Ramos (cell line): ENCODE results near the gene PIK3R4.

ENCODE experiments used
- in situ Hi-C: fragments of 300-500 bp; cut with MboI; formaldehyde crosslinking; loops from one replicate; pipeline ENCODE4 v1.14.3; 2022; ENCODE audit warnings: low sequenced_read_pairs; ENCODE audit not compliant: unreplicated experiment

PIK3R4 gene

GRCh38 chr3:130746246-130747039 is at the start of gene PIK3R4:
Gene PIK3R4 (minus strand): TSS chr3:130746829. CDS start chr3:130745218, 1,611 bp downstream.
- in situ Hi-C loops: no loop called here

GRCh38 chr3:130795396-130795795 is 48.8 kb upstream of the PIK3R4 start:
- in situ Hi-C loops: no loop called here

- in situ Hi-C loops: no loop called here
Observed at GRCh38 chr3:130792246-130792645, 45.6 kb upstream of the PIK3R4 start.

- in situ Hi-C loops: no loop called here
Observed at GRCh38 chr3:130789782-130790322, 43.2 kb upstream of the PIK3R4 start.

GRCh38 chr3:130787422-130788068 is 40.9 kb upstream of the PIK3R4 start:
- in situ Hi-C loops: no loop called here

GRCh38 chr3:130786306-130786705 is 39.7 kb upstream of the PIK3R4 start:
- in situ Hi-C loops: no loop called here

- in situ Hi-C loops: no loop called here
Observed at GRCh38 chr3:130783629-130784028, 37.0 kb upstream of the PIK3R4 start.

- in situ Hi-C loops: no loop called here
Observed at GRCh38 chr3:130779486-130779885, 32.9 kb upstream of the PIK3R4 start.

- in situ Hi-C loops: no loop called here
Observed at GRCh38 chr3:130779031-130779430, 32.4 kb upstream of the PIK3R4 start.

- in situ Hi-C loops: no loop called here
Observed at GRCh38 chr3:130773366-130773765, 26.7 kb upstream of the PIK3R4 start.

GRCh38 chr3:130772129-130772528 is 25.5 kb upstream of the PIK3R4 start:
- in situ Hi-C loops: no loop called here

GRCh38 chr3:130770644-130771043 is 24.0 kb upstream of the PIK3R4 start:
- in situ Hi-C loops: no loop called here

GRCh38 chr3:130761730-130762311 is 15.2 kb upstream of the PIK3R4 start:
- in situ Hi-C loops: no loop called here

- in situ Hi-C loops: no loop called here
Observed at GRCh38 chr3:130760922-130761321, 14.3 kb upstream of the PIK3R4 start.

- in situ Hi-C loops: no loop called here
Observed at GRCh38 chr3:130759692-130760338, 13.2 kb upstream of the PIK3R4 start.

- in situ Hi-C loops: no loop called here
Observed at GRCh38 chr3:130758624-130759369, 12.2 kb upstream of the PIK3R4 start.

GRCh38 chr3:130757611-130758150 is 11.1 kb upstream of the PIK3R4 start:
- in situ Hi-C loops: no loop called here

- in situ Hi-C loops: no loop called here
Observed at GRCh38 chr3:130755666-130756065, 9.0 kb upstream of the PIK3R4 start.

- in situ Hi-C loops: no loop called here
Observed at GRCh38 chr3:130748981-130749380, 2.4 kb upstream of the PIK3R4 start.

- in situ Hi-C loops: no loop called here
Observed at GRCh38 chr3:130748467-130748861, 1.8 kb upstream of the PIK3R4 start.
